K562 (cell line): ENCODE measurements around the gene UBXN6. TPM values are rescaled to one million over a fixed set of nuclear protein-coding genes. Genes with fewer than 3 reads are reported as not detected.
A peak's percentile ranks its signal among the peaks of the same experiment; 100 is the strongest.

Experiments used
- ATAC-seq: fragments of 200-7000 bp; cut with Tn5 transposase; 3 replicates; pipeline ENCODE4 v1.9.1; 2020; ENCODE audit warnings: moderate library complexity
- BruUV-seq: library from RNA; stranded (reverse); fragments of 400-500 nt; replicated peaks from 2 replicates; lab custom pipeline; 2021; lab: Mats Ljungman, UMichigan
- CTCF ChIA-PET: fragments of 300-600 bp; formaldehyde crosslinking; extraction: SDS; loops from one replicate; lab custom pipeline; 2021; ENCODE audit warnings: low intra/inter-chr PET ratio; lab: Yijun Ruan, JAX
- POLR2A ChIA-PET: fragments of 300-600, 350-650 bp; sonication (Branson Sonifier 250); formaldehyde crosslinking; extraction: SDS; loops from one replicate; lab custom pipeline; 2021; ENCODE audit warnings: antibody characterized with exemption, inconsistent platforms; lab: Yijun Ruan, JAX
- DNase-seq, 4 experiments: peaks; one replicate each; pipeline versions ENCODE4 v3.0.0 to v3.0.0-alpha.2; 2011 to 2018; ENCODE audit warnings: low spot score in 3 of 4, mixed read lengths in 3 of 4; ENCODE audit errors: extremely low read depth in 1 of 4
- FAIRE-seq: peaks from 2 replicates; lab custom pipeline; 2011; peaks lifted over from hg19 to GRCh38; lab: Jason Lieb, UNC
- H2AFZ ChIP-seq: 2 replicates; pipeline ENCODE4 v1.6.0; 2011; ENCODE audit warnings: low read depth, low read length, control low read depth, inconsistent platforms
- H3K27ac ChIP-seq: fragments of 200-600 bp; 3 replicates; pipeline ENCODE4 v1.8.0; 2011; ENCODE audit warnings: low read depth, mild to moderate bottlenecking, control low read depth, inconsistent platforms, low read length, moderate library complexity, mixed read lengths; ENCODE audit errors: extremely low read depth
- H3K27me3 ChIP-seq, 2 experiments: fragments of 300-600 bp in 1 of 2; 2 replicates in 1 of 2; 3 replicates in 1 of 2; pipeline versions ENCODE4 v1.6.0 to v1.8.0; 2011; ENCODE audit warnings: inconsistent platforms in 2 of 2, low read length in 2 of 2, mild to moderate bottlenecking in 1 of 2, mixed read lengths in 1 of 2, moderate library complexity in 1 of 2; ENCODE audit not compliant: control insufficient read depth in 2 of 2, insufficient read depth in 2 of 2
- H3K36me3 ChIP-seq: fragments of 300-600 bp; 3 replicates; pipeline ENCODE4 v1.8.0; 2011; ENCODE audit warnings: mild to moderate bottlenecking, low read length, inconsistent platforms; ENCODE audit not compliant: control insufficient read depth, insufficient read depth
- H3K4me1 ChIP-seq, 2 experiments: fragments of 200-600 bp in 1 of 2; replicated peaks in 1 of 2; 2 replicates in 1 of 2; 3 replicates in 1 of 2; pipeline versions ENCODE4 v1.5.1 to v1.8.0; 2011; ENCODE audit warnings: inconsistent platforms in 2 of 2, low read length in 2 of 2, mild to moderate bottlenecking in 1 of 2, mixed read lengths in 1 of 2, moderate library complexity in 1 of 2; ENCODE audit not compliant: control insufficient read depth in 2 of 2, insufficient read depth in 2 of 2
- H3K4me2 ChIP-seq: 2 replicates; pipeline ENCODE4 v1.6.1; 2011; ENCODE audit warnings: low read length, control low read depth, inconsistent platforms, mixed read lengths; ENCODE audit not compliant: insufficient read depth
- H3K4me3 ChIP-seq: fragments of 200-600 bp; sonication (generic), shearing (Covaris generic); 2 replicates; pipeline ENCODE4 v1.5.1; 2016; ENCODE audit warnings: control low read depth, inconsistent platforms
- H3K79me2 ChIP-seq: fragments of 200-600 bp; 3 replicates; pipeline ENCODE4 v1.8.0; 2011; ENCODE audit warnings: low read length, inconsistent platforms; ENCODE audit not compliant: control insufficient read depth, insufficient read depth
- H3K9ac ChIP-seq, 2 experiments: 2 replicates each; pipeline versions ENCODE4 v1.6.0 to v1.6.1; 2011; ENCODE audit warnings: low read depth in 2 of 2, low read length in 2 of 2, control low read depth in 1 of 2, inconsistent platforms in 1 of 2, mild to moderate bottlenecking in 1 of 2, mixed read lengths in 1 of 2; ENCODE audit not compliant: insufficient read depth in 1 of 2
- H3K9me1 ChIP-seq: one replicate; pipeline ENCODE4 v1.6.0; 2011; ENCODE audit warnings: inconsistent platforms, mild to moderate bottlenecking, low read length, moderate library complexity; ENCODE audit not compliant: control insufficient read depth, insufficient read depth
- H3K9me3 ChIP-seq: replicated peaks from 2 replicates; pipeline ENCODE4 v1.5.1; 2011; ENCODE audit warnings: low read depth, low read length, inconsistent platforms; ENCODE audit not compliant: control insufficient read depth, insufficient read depth
- H4K20me1 ChIP-seq: replicated peaks from 2 replicates; pipeline ENCODE4 v1.6.1; 2011; ENCODE audit warnings: low read length, inconsistent platforms, mixed read lengths; ENCODE audit not compliant: control insufficient read depth, insufficient read depth
- BACH1 ChIP-seq: fragments of 200-800 bp; sonication (Bioruptor generic); IDR thresholded peaks from 2 replicates; pipeline ENCODE4 v1.6.1; 2016; ENCODE audit warnings: missing genetic modification characterization, missing compliant biosample characterization
- CXXC5 ChIP-seq: fragments of 250-450 bp; sonication (Bioruptor Pico); IDR thresholded peaks from 2 replicates; pipeline ENCODE4 v1.8.0; 2022; ENCODE audit warnings: inconsistent platforms, mild to moderate bottlenecking, moderate library complexity
- FOS ChIP-seq: IDR thresholded peaks from 3 replicates; pipeline ENCODE4 v1.6.1; 2011; ENCODE audit not compliant: insufficient read length; ENCODE audit errors: extremely low read depth
- GATAD2A ChIP-seq: fragments of 450-650 bp; IDR thresholded peaks from 2 replicates; pipeline ENCODE4 v1.6.1; 2017
- POLR2G ChIP-seq: fragments of 200-400 bp; formaldehyde crosslinking; IDR thresholded peaks from 2 replicates; pipeline ENCODE4 v1.6.1; 2017; ENCODE audit warnings: low read depth, mild to moderate bottlenecking, antibody characterized with exemption, low read length, moderate library complexity
- RBFOX2 ChIP-seq: fragments of 200-400 bp; formaldehyde crosslinking; IDR thresholded peaks from 2 replicates; pipeline ENCODE4 v1.6.1; 2017; ENCODE audit warnings: low read depth, mild to moderate bottlenecking, low read length, moderate library complexity
- RBM39 ChIP-seq: fragments of 200-400 bp; formaldehyde crosslinking; optimal IDR thresholded peaks from 2 replicates; pipeline ENCODE3; 2018; ENCODE audit warnings: low read depth, low read length
- SP2 ChIP-seq: IDR thresholded peaks from 2 replicates; pipeline ENCODE4 v1.6.1; 2011; ENCODE audit warnings: mild to moderate bottlenecking, low read depth, low read length, moderate library complexity; ENCODE audit not compliant: poor library complexity, severe bottlenecking; ENCODE audit errors: extremely low read depth
- SPI1 ChIP-seq: IDR thresholded peaks from 2 replicates; pipeline ENCODE4 v1.6.1; 2011; ENCODE audit warnings: low read depth, low read length, control low read depth, borderline replicate concordance
- TARDBP ChIP-seq: fragments of 450-650 bp; IDR thresholded peaks from 2 replicates; pipeline ENCODE4 v1.6.1; 2016
- ZBED1 ChIP-seq: IDR thresholded peaks from 2 replicates; pipeline ENCODE4 v1.6.1; 2014
- ZFP36 ChIP-seq: fragments of 150-350 bp; IDR thresholded peaks from 2 replicates; pipeline ENCODE4 v1.6.1; 2018; ENCODE audit warnings: low read length, low read depth; ENCODE audit not compliant: partially characterized antibody
- ZNF12 ChIP-seq: sonication (generic); formaldehyde crosslinking; IDR thresholded peaks from 2 replicates; pipeline ENCODE4 v1.4.0; 2020; ENCODE audit warnings: mild to moderate bottlenecking, missing genetic modification reagents
- WGBS: fragments of 100-300 bp; shearing (Covaris generic); methylation state at CpG from one replicate; pipeline ENCODE4 v1.1.6; 2016; ENCODE audit warnings: low coverage, mixed read lengths; ENCODE audit not compliant: insufficient coverage; ENCODE audit errors: missing lambda C conversion rate; 5-methylcytosine and 5-hydroxymethylcytosine counted together
- in situ Hi-C: fragments of 300-500 bp; cut with MboI; formaldehyde crosslinking; loops from 4 replicates; pipeline ENCODE4 v1.15.0; 2018; ENCODE audit warnings: inconsistent platforms, mixed read lengths
- intact Hi-C: fragments of 100-400 bp; cut with micrococcal nuclease; formaldehyde crosslinking; loops from 2 replicates; pipeline ENCODE4 v1.14.2; 2022
- polyA plus RNA-seq, 8 experiments: library from polyadenylated mRNA; depleted of rRNA in 4 of 8; stranded (reverse) in 5 of 8; unstranded in 3 of 8; fragments of >200 nt; fragmentation: Nextera tagmentation in 2 of 8; fragmentation: Illumina TruSeq in 1 of 8; extraction: Ambion mirVana in 2 of 8; extraction: Trizol in 1 of 8; gene quantifications; 2 replicates each; pipeline versions ENCODE4 v1.2.1 to v1.2.3, GENCODE V29; 2011 to 2014; ENCODE audit warnings: inconsistent platforms in 1 of 8, missing spikeins in 1 of 8
- total RNA-seq, 7 experiments: library from RNA; depleted of rRNA in 6 of 7; stranded (reverse); fragments of >200 nt in 6 of 7; fragmentation: Illumina TruSeq in 2 of 7; extraction: Trizol in 2 of 7; gene quantifications; 2 replicates each; pipeline versions ENCODE4 v1.2.1 to v1.2.3, GENCODE V29; 2011 to 2021; ENCODE audit warnings: low replicate concordance in 1 of 7
- TF ChIP-seq, protein P1 (sequence below), 2 experiments: fragments of 450-650 bp in 1 of 2; sonication (generic) in 1 of 2; formaldehyde crosslinking in 1 of 2; IDR thresholded peaks in 1 of 2; conservative IDR thresholded peaks in 1 of 2; 2 replicates each; pipeline versions ENCODE4 v1.6.1 to v1.8.1; 2016 to 2023; ENCODE audit warnings: mild to moderate bottlenecking in 2 of 2, moderate library complexity in 2 of 2, inconsistent platforms in 1 of 2, missing genetic modification reagents in 1 of 2
- TF ChIP-seq, protein P2 (sequence below): fragments of 250-450 bp; sonication (Bioruptor Pico); IDR thresholded peaks from 2 replicates; pipeline ENCODE4 v1.9.0; 2021; ENCODE audit warnings: mild to moderate bottlenecking

The UBXN6 gene
- total and polyA plus RNA-seq, 9 of the 15 experiments (the other 6 are each of a cell fraction or from before 2014, with no cell fraction given): 0.48 to 90.2 (median 29.5) TPM

DNA sequence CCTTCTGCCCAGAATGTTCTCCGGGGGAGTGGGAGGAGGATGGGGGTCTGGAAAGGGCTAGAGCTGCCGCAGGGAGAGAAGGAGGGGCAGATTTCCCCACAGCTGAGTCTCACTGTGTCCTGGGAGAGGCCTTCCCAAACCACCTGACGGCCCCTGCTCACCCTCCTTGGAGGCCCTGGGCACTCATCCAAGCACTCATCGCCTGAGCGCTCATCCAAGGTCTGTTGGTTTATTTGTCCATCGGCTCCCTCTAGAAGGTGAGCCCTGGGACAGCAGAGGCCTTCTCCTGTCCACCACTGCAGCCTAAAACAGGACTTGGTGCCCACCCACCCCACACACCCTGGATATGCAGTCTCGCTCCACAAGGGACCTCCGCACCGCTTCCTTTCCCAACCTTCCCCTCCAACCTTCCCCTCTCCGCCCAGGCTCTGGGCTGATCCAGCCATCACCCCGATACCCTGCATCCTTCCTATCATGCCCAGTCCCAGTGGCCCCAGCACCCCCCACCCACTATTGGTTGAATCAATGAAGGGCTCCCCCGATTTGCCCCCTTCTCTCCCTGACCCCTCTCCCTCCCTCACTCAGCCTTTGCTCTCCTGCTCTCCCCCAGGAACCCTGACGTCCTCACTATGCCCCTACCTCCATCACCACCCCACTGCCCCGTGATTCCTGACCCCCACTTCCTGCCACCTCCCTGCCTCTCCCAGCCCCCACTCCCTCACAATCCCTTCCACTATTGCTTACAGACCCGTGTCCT lies 1.7 kb downstream of the UBXN6 start (continued):
- peak; percentile 54 for TF ChIP-seq RBFOX2
- TF ChIP-seq RBM39: no peak
- TF ChIP-seq ZFP36: peak; percentile 23
- TF ChIP-seq ZNF12 (CRISPR knock-in tag): 0 out of 2 replicates have a peak, but pooled peaks have one; percentile 23
- peak; percentile 34; the same call in 1 of the 2 replicates for TF ChIP-seq POLR2G
- 0 out of 2 replicates have a peak, but pooled peaks have one; percentile 3 for TF ChIP-seq SPI1

DNA sequence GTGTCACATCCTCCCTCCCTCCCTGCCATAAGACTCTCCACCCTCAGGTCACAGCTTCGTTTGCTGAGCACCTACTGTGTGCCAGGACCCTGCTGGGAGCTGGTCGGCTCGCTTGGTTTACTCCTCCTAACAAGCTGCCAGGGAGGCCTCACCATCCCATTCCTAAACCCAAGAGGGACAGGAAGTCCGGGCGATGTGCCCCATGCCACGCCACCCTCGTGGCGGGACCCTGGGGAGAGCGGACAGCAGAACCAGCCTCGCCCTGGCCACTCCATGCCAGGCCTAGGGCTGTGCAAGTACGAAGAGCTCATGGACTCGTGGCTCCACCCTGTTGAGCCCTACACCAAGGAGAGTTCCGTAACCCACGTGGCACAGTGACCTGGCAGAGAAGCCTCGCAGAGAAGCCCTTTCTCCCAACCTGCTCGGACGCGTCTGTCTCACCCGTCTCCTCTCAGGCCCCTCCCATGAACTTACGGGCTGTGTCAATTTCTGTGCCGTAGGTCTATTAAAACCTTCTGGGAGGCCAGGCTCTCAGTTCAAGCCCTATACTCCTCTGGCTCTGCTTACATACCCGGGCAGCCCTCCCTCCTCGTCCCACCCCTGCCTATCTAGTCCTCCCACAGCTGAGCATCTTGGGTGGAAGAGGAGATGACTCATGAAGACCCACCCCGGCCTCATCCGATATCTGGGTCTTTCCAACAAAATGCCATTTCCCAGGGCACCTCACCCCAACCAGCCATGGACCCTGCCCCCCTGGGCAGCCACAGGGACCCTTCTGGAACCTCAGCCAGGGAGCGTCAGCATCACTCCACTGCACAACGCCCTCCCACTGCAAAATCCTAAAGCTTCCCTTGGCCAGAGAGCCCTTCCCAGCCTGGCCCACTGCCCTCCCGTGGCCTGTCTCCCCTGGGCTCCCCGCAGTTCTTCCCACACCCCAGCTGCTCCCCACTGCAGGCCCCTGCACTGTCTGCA lies 2.6 kb downstream of the UBXN6 start:
- TSS peak; percentile 51 for BruUV-seq
- ATAC-seq (peak; percentile 78), FAIRE-seq (peak; percentile 99), DNase-seq (peak; percentile 74 to 91 (median 82))
- H4K20me1 ChIP-seq: peaks cover 5% of the 10 kb centered on the region; the same call in 1 of the 2 replicates
- no peaks in the 10 kb centered on the region for H3K27me3 ChIP-seq
- no peak overlapping the region for H2AFZ ChIP-seq
- peak overlapping the region; percentile 80 for H3K27ac ChIP-seq
- H3K9me1 ChIP-seq: peaks cover 2% of the 10 kb centered on the region
- WGBS: 27% methylated on average over 27 of the region's 29 CpGs
- H3K9ac ChIP-seq: peak overlapping the region; percentile 65 to 85
- H3K79me2 ChIP-seq: peaks cover 34% of the 10 kb centered on the region
- peak overlapping the region; percentile 67 for H3K4me3 ChIP-seq
- POLR2A ChIA-PET: interaction anchor here (0.8 to 6.3 kb wide), 5 partner anchors 10 to 40 kb away, joined by 3 to 60 read pairs (median 5); partner anchors contain the start of gene HDGFL2
- no peaks in the 10 kb centered on the region for H3K9me3 ChIP-seq
- in situ Hi-C loops (no loop called here), intact Hi-C loops (no loop called here)
- peaks cover 21 to 57% of the 10 kb centered on the region in 2 experiments for H3K4me1 ChIP-seq
- peaks cover 44% of the 10 kb centered on the region; the same call in 2 of the 3 replicates for H3K36me3 ChIP-seq
- peak overlapping the region; percentile 96 for H3K4me2 ChIP-seq
- CTCF ChIA-PET: interaction anchor here (0.5 kb wide), 1 partner anchor 185 kb away, joined by 3 read pairs; no protein-coding TSS in a partner anchor
- no peak for TF ChIP-seq CXXC5 (CRISPR knock-in tag)
- no peak for TF ChIP-seq ZBED1
- TF ChIP-seq, protein P1, sequence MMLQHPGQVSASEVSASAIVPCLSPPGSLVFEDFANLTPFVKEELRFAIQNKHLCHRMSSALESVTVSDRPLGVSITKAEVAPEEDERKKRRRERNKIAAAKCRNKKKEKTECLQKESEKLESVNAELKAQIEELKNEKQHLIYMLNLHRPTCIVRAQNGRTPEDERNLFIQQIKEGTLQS (IDR thresholded peaks at IDR 0.05): peak; percentile 88
- TF ChIP-seq, protein P1 (CRISPR knock-in tag; conservative IDR thresholded peaks at IDR 0.05): no peak
- no peak for TF ChIP-seq TARDBP
- TF ChIP-seq, protein P2, sequence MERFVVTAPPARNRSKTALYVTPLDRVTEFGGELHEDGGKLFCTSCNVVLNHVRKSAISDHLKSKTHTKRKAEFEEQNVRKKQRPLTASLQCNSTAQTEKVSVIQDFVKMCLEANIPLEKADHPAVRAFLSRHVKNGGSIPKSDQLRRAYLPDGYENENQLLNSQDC (CRISPR knock-in tag): no peak
- TF ChIP-seq GATAD2A: no peak
- TF ChIP-seq SP2: no peak
- no peak for TF ChIP-seq FOS
- TF ChIP-seq BACH1 (tag): no peak
